GM13977 (cell line): ENCODE measurements around the gene LYAR.

Source experiments
- DNase-seq: peaks from one replicate; pipeline ENCODE4 v3.0.0; 2012; ENCODE audit warnings: low spot score
- in situ Hi-C: fragments of 300-500 bp; cut with MboI; formaldehyde crosslinking; loops from one replicate; pipeline ENCODE4 v1.12.0; 2022; ENCODE audit warnings: low sequenced_read_pairs, low pct_unique_long_range_greater_than_20kb, mixed read lengths, inconsistent platforms; ENCODE audit not compliant: unreplicated experiment
- TF ChIP-seq, protein P1 (sequence below): IDR thresholded peaks from 2 replicates; pipeline ENCODE4 v1.5.1; 2012; ENCODE audit warnings: mild to moderate bottlenecking, control low read depth; ENCODE audit not compliant: insufficient read depth; ENCODE audit errors: extremely low read depth, missing control alignments

Gene LYAR

GRCh38 chr4:4315461-4316149 lies 25.7 kb upstream of the LYAR start:
- in situ Hi-C loops, result no loop called here
- no peak for DNase-seq
- TF ChIP-seq, protein P1, sequence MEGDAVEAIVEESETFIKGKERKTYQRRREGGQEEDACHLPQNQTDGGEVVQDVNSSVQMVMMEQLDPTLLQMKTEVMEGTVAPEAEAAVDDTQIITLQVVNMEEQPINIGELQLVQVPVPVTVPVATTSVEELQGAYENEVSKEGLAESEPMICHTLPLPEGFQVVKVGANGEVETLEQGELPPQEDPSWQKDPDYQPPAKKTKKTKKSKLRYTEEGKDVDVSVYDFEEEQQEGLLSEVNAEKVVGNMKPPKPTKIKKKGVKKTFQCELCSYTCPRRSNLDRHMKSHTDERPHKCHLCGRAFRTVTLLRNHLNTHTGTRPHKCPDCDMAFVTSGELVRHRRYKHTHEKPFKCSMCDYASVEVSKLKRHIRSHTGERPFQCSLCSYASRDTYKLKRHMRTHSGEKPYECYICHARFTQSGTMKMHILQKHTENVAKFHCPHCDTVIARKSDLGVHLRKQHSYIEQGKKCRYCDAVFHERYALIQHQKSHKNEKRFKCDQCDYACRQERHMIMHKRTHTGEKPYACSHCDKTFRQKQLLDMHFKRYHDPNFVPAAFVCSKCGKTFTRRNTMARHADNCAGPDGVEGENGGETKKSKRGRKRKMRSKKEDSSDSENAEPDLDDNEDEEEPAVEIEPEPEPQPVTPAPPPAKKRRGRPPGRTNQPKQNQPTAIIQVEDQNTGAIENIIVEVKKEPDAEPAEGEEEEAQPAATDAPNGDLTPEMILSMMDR, result no peak

DNA sequence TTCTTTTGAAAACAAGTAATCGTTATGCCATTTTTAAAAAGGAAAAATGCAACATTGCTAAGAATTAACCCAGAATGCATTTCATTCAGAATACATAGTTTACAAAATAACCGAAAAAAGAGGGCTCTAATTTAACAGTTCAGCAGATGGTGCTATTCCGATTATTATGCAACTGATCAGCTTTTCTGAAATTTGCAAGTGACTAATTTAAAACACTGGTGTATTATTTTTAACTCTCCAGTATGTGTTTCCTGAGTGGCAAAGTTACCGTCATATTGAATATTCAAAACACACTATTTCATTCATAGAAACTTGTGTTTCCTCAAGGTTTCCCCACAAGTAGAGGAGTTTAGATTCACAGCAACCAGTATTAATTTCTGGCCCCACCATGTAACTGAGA lies 21.2 kb upstream of the LYAR start:
- TF ChIP-seq, protein P1, result no peak
- in situ Hi-C loops, result no loop called here

DNA sequence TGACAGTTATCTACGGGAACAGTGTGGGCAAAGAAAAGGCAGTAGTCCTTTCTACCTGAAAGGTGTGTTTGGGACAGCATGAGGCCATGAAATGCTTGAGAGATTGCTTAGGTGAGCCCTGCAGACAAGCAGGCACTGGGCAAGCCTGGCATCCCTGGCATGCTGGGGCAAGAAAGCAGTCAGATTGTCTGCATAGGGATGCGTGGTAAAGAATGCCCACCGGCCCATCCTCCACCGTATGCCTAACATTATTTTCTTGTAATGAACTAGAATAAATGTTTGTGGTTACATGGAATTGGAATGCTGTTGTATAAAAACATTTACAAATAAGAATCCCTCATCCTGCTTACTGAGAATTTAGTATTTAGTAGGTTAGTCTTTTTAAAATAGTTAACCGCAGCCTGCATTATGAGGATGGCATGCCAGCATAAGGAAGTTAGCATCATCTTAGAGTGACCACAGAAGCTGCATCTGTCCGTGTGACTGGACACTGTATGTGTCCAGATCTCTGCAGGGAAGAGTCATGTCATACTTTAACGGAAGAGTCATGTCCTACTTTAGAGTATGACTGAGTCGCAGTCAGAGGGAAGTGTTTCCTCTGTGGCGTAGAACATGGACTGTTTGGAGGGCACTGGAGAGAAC lies 19.0 kb upstream of the LYAR start:
- in situ Hi-C loops, result no loop called here
- DNase-seq, result no peak
- TF ChIP-seq, protein P1, result no peak

More for the DNA sequence above, 21.2 kb upstream of the LYAR start:
- no peak for DNase-seq

DNA sequence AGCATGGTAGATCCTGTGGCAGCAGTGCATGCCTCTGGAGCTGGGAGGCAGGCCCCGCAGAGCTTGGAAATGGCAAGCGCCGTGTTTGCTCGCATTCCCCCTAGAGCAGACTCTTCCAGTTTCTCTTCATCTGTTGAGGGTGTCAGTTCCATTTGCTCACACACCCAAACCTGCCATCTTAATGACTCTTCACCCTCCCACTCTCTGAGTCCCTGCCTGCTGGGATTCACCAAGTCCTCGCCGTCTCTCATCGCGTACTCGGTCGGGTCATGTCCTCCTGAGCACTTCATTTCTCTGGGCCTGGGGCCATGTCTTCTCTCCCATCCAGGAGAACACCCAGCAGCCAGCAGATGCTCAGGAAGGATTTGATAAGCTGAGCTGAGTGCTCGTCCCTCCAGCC lies 17.0 kb upstream of the LYAR start:
- DNase-seq, result no peak
- in situ Hi-C loops, result no loop called here
- TF ChIP-seq, protein P1, result no peak

DNA sequence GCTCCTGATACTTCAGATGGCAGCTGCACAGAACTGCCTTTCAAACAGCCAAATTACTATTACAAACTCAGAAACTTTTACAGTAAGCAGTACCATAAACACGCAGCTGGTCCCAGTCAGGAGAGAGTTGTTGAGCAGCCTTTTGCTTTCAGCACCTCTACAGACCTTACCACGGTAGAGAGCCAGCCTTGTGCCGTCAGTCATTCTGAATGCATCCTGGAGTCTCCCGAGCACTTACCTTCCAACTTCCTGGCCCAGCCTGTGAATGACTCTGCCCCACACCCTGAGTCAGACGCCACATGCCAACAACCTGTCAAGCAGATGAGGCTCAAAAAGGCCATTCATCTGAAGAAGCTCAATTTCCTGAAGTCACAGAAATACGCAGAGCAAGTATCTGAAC lies 12.5 kb upstream of the LYAR start:
- in situ Hi-C loops, result no loop called here
- no peak for DNase-seq
- TF ChIP-seq, protein P1, result no peak

DNA sequence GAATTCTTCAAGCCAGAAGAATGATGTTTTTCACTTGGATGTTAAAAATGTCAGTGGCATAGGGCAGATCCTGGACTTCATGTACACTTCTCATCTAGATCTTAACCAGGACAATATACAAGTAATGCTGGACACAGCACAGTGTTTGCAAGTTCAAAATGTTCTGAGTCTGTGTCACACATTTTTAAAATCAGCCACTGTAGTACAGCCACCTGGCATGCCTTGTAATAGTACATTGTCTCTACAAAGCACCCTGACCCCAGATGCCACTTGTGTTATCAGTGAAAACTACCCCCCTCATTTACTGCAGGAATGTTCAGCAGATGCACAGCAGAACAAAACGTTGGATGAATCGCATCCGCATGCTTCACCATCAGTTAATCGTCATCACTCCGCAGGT lies 12.0 kb upstream of the LYAR start:
- in situ Hi-C loops, result no loop called here
- no peak for DNase-seq
- TF ChIP-seq, protein P1, result no peak
